Measurements from ENCODE around the gene UBN2. TPM values are rescaled to one million over a fixed set of nuclear protein-coding genes. Genes with fewer than 3 reads are reported as not detected.
A peak's percentile ranks its signal among the peaks of the same experiment; 100 is the strongest.

Gene UBN2
- total RNA-seq, 2 donors from 2014 or later = 13.9 to 25.2 TPM

- H3K27me3 ChIP-seq (replicated peaks; ENCODE audit: insufficient read depth) = no peaks in the 10 kb centered on the region
- no peak overlapping the region for H3K27ac ChIP-seq
- intact Hi-C loops (cut with DNase I) = no loop called here
- DNase-seq (ENCODE audit: low spot score) = no peak
- no peaks in the 10 kb centered on the region for H3K9me3 ChIP-seq
- WGBS = 73% methylated on average over 4 of the region's 4 CpGs
- TF ChIP-seq POLR2A (IDR thresholded peaks at IDR 0.05) (no peak), CTCF (IDR thresholded peaks at IDR 0.05) (no peak)
- no peak overlapping the region for H3K4me3 ChIP-seq
- no peaks in the 10 kb centered on the region for H3K36me3 ChIP-seq
- H3K4me1 ChIP-seq (replicated peaks) = no peaks in the 10 kb centered on the region
These were observed 24.3 kb downstream of the UBN2 start for GRCh38 chr7:139255290-139255689.

GRCh38 chr7:139259142-139259541 is 28.1 kb downstream of the UBN2 start:
- Histone ChIP-seq H3K9me3 (no peaks in the 10 kb centered on the region), H3K4me3 (no peak overlapping the region), H3K4me1 (replicated peaks) (no peaks in the 10 kb centered on the region), H3K27ac (no peak overlapping the region), H3K36me3 (peaks cover 0 to 5% of the 10 kb centered on the region in 2 donors), H3K27me3 (replicated peaks; ENCODE audit: insufficient read depth) (no peaks in the 10 kb centered on the region)
- no peak for TF ChIP-seq POLR2AphosphoS5 (IDR thresholded peaks at IDR 0.05)
- TF ChIP-seq POLR2A (IDR thresholded peaks at IDR 0.05) = no peak
- no peak for TF ChIP-seq CTCF (IDR thresholded peaks at IDR 0.05)
- intact Hi-C loops (cut with DNase I) = no loop called here
- WGBS = 91% methylated on average over 6 of the region's 6 CpGs
- no peak for DNase-seq (ENCODE audit: low spot score)

- no peaks in the 10 kb centered on the region for H3K4me1 ChIP-seq (replicated peaks)
- no peak for DNase-seq (ENCODE audit: low spot score)
- no peaks in the 10 kb centered on the region for H3K9me3 ChIP-seq
- no peak overlapping the region for H3K27ac ChIP-seq
- no peak overlapping the region for H3K4me3 ChIP-seq
- peaks cover 0 to 5% of the 10 kb centered on the region in 2 donors for H3K36me3 ChIP-seq
- 91% methylated on average over 3 of the region's 3 CpGs for WGBS
- TF ChIP-seq POLR2AphosphoS5 (IDR thresholded peaks at IDR 0.05) = no peak
- no peak for TF ChIP-seq CTCF (IDR thresholded peaks at IDR 0.05)
- no peaks in the 10 kb centered on the region for H3K27me3 ChIP-seq (replicated peaks; ENCODE audit: insufficient read depth)
- intact Hi-C loops (cut with DNase I) = no loop called here
These were observed 33.2 kb downstream of the UBN2 start for GRCh38 chr7:139264220-139264619.

GRCh38 chr7:139265673-139266072 is 34.6 kb downstream of the UBN2 start:
- peaks cover 0 to 5% of the 10 kb centered on the region in 2 donors for H3K36me3 ChIP-seq
- H3K9me3 ChIP-seq = no peaks in the 10 kb centered on the region
- H3K27ac ChIP-seq = no peak overlapping the region
- WGBS = 89% methylated on average over 2 of the region's 2 CpGs
- intact Hi-C loops (cut with DNase I) = no loop called here
- no peak for TF ChIP-seq POLR2A (IDR thresholded peaks at IDR 0.05)
- no peak for TF ChIP-seq CTCF (IDR thresholded peaks at IDR 0.05)
- TF ChIP-seq POLR2AphosphoS5 (IDR thresholded peaks at IDR 0.05) = no peak
- no peaks in the 10 kb centered on the region for H3K4me1 ChIP-seq (replicated peaks)
- H3K4me3 ChIP-seq = no peak overlapping the region
- no peak for DNase-seq (ENCODE audit: low spot score)
- H3K27me3 ChIP-seq (replicated peaks; ENCODE audit: insufficient read depth) = no peaks in the 10 kb centered on the region

- no peak for TF ChIP-seq POLR2A (IDR thresholded peaks at IDR 0.05)
- peak; percentile 23 for TF ChIP-seq POLR2AphosphoS5 (IDR thresholded peaks at IDR 0.05)
- Histone ChIP-seq H3K9me3 (no peaks in the 10 kb centered on the region), H3K27me3 (replicated peaks; ENCODE audit: insufficient read depth) (no peaks in the 10 kb centered on the region), H3K4me3 (no peak overlapping the region), H3K27ac (peak overlapping the region; percentile 47 to 53), H3K4me1 (replicated peaks) (no peaks in the 10 kb centered on the region), H3K36me3 (no peaks in the 10 kb centered on the region)
- WGBS = 61% methylated on average over 17 of the region's 17 CpGs
- DNase-seq (ENCODE audit: low spot score) = peak; percentile 22
- intact Hi-C loops (cut with DNase I) = no loop called here
These were observed 40.9 kb downstream of the UBN2 start for GRCh38 chr7:139271718-139272628.

Data from prostate gland (tissue), 2 donors.